Liver (tissue), 9 donors: Measurements from ENCODE around the gene TIMP3. TPM values are rescaled to one million over a fixed set of nuclear protein-coding genes. Genes with fewer than 3 reads are reported as not detected.

Experiments used
- DNase-seq: peaks from one replicate; pipeline ENCODE4 v3.0.0-alpha.2; 2017; ENCODE audit warnings: low spot score
- H3K27ac ChIP-seq, 2 donors: one replicate each; pipeline ENCODE4 v1.7.0; 2013; ENCODE audit warnings: inconsistent platforms in 2 of 2, low read length in 2 of 2, control low read depth in 1 of 2, low read depth in 1 of 2, mild to moderate bottlenecking in 1 of 2
- H3K27me3 ChIP-seq, 4 donors: one replicate each; pipeline versions ENCODE4 v1.6.1 to v1.7.0; 2013; ENCODE audit warnings: low read length in 3 of 4, inconsistent platforms in 1 of 4, mild to moderate bottlenecking in 1 of 4, moderate library complexity in 1 of 4; ENCODE audit not compliant: control insufficient read depth in 4 of 4, insufficient read depth in 4 of 4
- H3K36me3 ChIP-seq, 4 donors: one replicate each; pipeline versions ENCODE4 v1.6.1 to v1.7.0; 2013; ENCODE audit warnings: low read length in 3 of 4, mild to moderate bottlenecking in 3 of 4, low read depth in 1 of 4, moderate library complexity in 1 of 4; ENCODE audit not compliant: control insufficient read depth in 4 of 4, insufficient read depth in 3 of 4
- H3K4me1 ChIP-seq, 4 donors: one replicate each; pipeline versions ENCODE4 v1.6.1 to v1.7.0; 2013; ENCODE audit warnings: low read length in 3 of 4, mild to moderate bottlenecking in 3 of 4, moderate library complexity in 1 of 4; ENCODE audit not compliant: control insufficient read depth in 4 of 4, insufficient read depth in 4 of 4
- H3K4me3 ChIP-seq, 3 donors: one replicate each; pipeline versions ENCODE4 v1.6.1 to v1.7.0; 2013; ENCODE audit warnings: low read length in 3 of 3, control low read depth in 1 of 3, low read depth in 1 of 3, mild to moderate bottlenecking in 1 of 3
- H3K9ac ChIP-seq, 2 donors: one replicate each; pipeline ENCODE4 v1.7.0; 2013; ENCODE audit warnings: low read length in 2 of 2, mild to moderate bottlenecking in 2 of 2, moderate library complexity in 2 of 2, control low read depth in 1 of 2, low read depth in 1 of 2
- H3K9me3 ChIP-seq, 4 donors: one replicate each; pipeline versions ENCODE4 v1.6.1 to v1.7.0; 2013; ENCODE audit warnings: low read length in 3 of 4; ENCODE audit not compliant: control insufficient read depth in 4 of 4
- ATF3 ChIP-seq: IDR thresholded peaks from 2 replicates; pipeline ENCODE4 v1.6.1; 2016; ENCODE audit warnings: antibody characterized with exemption
- CTCF ChIP-seq: fragments of 150-350 bp; IDR thresholded peaks from 2 replicates; pipeline ENCODE4 v1.5.1; 2017; ENCODE audit warnings: improper control_type of control experiment, low read depth, low read length; ENCODE audit not compliant: missing input control
- EGR1 ChIP-seq, 2 donors: IDR thresholded peaks; 2 replicates each; pipeline ENCODE4 v1.6.1; 2016 to 2018; ENCODE audit warnings: antibody characterized with exemption in 2 of 2, low read depth in 2 of 2
- FOXA1 ChIP-seq: IDR thresholded peaks from 2 replicates; pipeline ENCODE4 v1.6.1; 2016; ENCODE audit warnings: antibody characterized with exemption
- FOXA2 ChIP-seq: IDR thresholded peaks from 2 replicates; pipeline ENCODE4 v1.6.1; 2016; ENCODE audit warnings: antibody characterized with exemption
- GABPA ChIP-seq, 2 donors: IDR thresholded peaks in 1 of 2; conservative IDR thresholded peaks in 1 of 2; 2 replicates each; pipeline ENCODE4 v1.6.1; 2016; ENCODE audit warnings: antibody characterized with exemption in 2 of 2, mild to moderate bottlenecking in 1 of 2, moderate library complexity in 1 of 2
- HNF4A ChIP-seq, 2 donors: conservative IDR thresholded peaks; 2 replicates each; pipeline ENCODE4 v1.6.1; 2016; ENCODE audit warnings: antibody characterized with exemption in 2 of 2, mild to moderate bottlenecking in 2 of 2
- HNF4G ChIP-seq: IDR thresholded peaks from 2 replicates; pipeline ENCODE4 v1.6.1; 2016; ENCODE audit warnings: antibody characterized with exemption
- JUND ChIP-seq, 2 donors: IDR thresholded peaks; 2 replicates each; pipeline ENCODE4 v1.6.1; 2016; ENCODE audit warnings: antibody characterized with exemption in 2 of 2
- NR2F2 ChIP-seq: IDR thresholded peaks from 2 replicates; pipeline ENCODE4 v1.6.1; 2016; ENCODE audit warnings: antibody characterized with exemption
- RAD21 ChIP-seq, 2 donors: IDR thresholded peaks; 2 replicates each; pipeline ENCODE4 v1.6.1; 2016; ENCODE audit warnings: antibody characterized with exemption in 2 of 2, mild to moderate bottlenecking in 2 of 2
- SP1 ChIP-seq: IDR thresholded peaks from 2 replicates; pipeline ENCODE4 v1.6.1; 2018; ENCODE audit warnings: antibody characterized with exemption, mild to moderate bottlenecking
- TAF1 ChIP-seq: conservative IDR thresholded peaks from 2 replicates; pipeline ENCODE4 v1.6.1; 2016; ENCODE audit warnings: antibody characterized with exemption, mild to moderate bottlenecking
- YY1 ChIP-seq: IDR thresholded peaks from 2 replicates; pipeline ENCODE4 v1.6.1; 2016; ENCODE audit warnings: antibody characterized with exemption, mild to moderate bottlenecking
- ZBTB33 ChIP-seq: IDR thresholded peaks from 2 replicates; pipeline ENCODE4 v1.6.1; 2016; ENCODE audit warnings: antibody characterized with exemption
- WGBS: extraction: QIAGEN DNeasy Blood & Tissue Kit; methylation state at CpG from one replicate; pipeline ENCODE4 v1.1.7; 2013; 5-methylcytosine and 5-hydroxymethylcytosine counted together
- polyA plus RNA-seq, 2 donors: library from polyadenylated mRNA; stranded (reverse) in 1 of 2; unstranded in 1 of 2; fragments of 200-250 nt in 1 of 2; fragments of >200 nt in 1 of 2; fragmentation: Nextera tagmentation in 1 of 2; extraction: Ambion mirVana in 1 of 2; gene quantifications; one replicate each; pipeline versions ENCODE4 v1.2.1 to v1.2.3, GENCODE V29; 2013 to 2015
- total RNA-seq, 2 donors: library from RNA; depleted of rRNA; stranded (reverse); fragments of >200 nt; gene quantifications; one replicate each; pipeline ENCODE4 v1.2.3, GENCODE V29; 2014
- TF ChIP-seq, protein P1 (sequence below): IDR thresholded peaks from 2 replicates; pipeline ENCODE4 v1.6.1; 2016; ENCODE audit warnings: antibody characterized with exemption
- TF ChIP-seq, protein P2 (sequence below): IDR thresholded peaks from 2 replicates; pipeline ENCODE4 v1.6.1; 2016; ENCODE audit warnings: antibody characterized with exemption, mild to moderate bottlenecking
- donor health status: healthy.
- donor health status: healthy.
- donor health status: healthy.
- donor health status: healthy.
- donor health status: healthy.

The TIMP3 gene
- total and polyA plus RNA-seq, 4 donors = 28.0 to 44.0 (median 31.2) TPM

- Histone ChIP-seq H3K27me3 (no peaks in the 10 kb centered on the region), H3K9ac (no peak overlapping the region), H3K36me3 (no peaks in the 10 kb centered on the region), H3K4me3 (no peak overlapping the region), H3K27ac (no peak overlapping the region), H3K9me3 (no peaks in the 10 kb centered on the region), H3K4me1 (peaks cover 2 to 21% (median 12%) of the 10 kb centered on the region in 4 donors)
- TF ChIP-seq EGR1 (IDR thresholded peaks at IDR 0.05; ENCODE audit: low read depth in 2 of 2) (no peak), JUND (IDR thresholded peaks at IDR 0.05) (no peak), ATF3 (no peak)
- TF ChIP-seq, protein P1, sequence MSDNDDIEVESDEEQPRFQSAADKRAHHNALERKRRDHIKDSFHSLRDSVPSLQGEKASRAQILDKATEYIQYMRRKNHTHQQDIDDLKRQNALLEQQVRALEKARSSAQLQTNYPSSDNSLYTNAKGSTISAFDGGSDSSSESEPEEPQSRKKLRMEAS = no peak
- no peak for DNase-seq
- WGBS = 90% methylated on average over 4 of the region's 4 CpGs
Observed at GRCh38 chr22:32776397-32776796, 25.1 kb upstream of the TIMP3 start.

- TF ChIP-seq TAF1 = no peak
- TF ChIP-seq, protein P1 = no peak
- no peak for TF ChIP-seq GABPA (IDR thresholded peaks at IDR 0.05 in 1 of 2, conservative IDR thresholded peaks at IDR 0.05 in 1 of 2)
- no peak for TF ChIP-seq FOXA1
- TF ChIP-seq CTCF = no peak
- no peak for TF ChIP-seq HNF4A (conservative IDR thresholded peaks at IDR 0.05)
- no peak for TF ChIP-seq EGR1 (IDR thresholded peaks at IDR 0.05; ENCODE audit: low read depth in 2 of 2)
- no peak for TF ChIP-seq HNF4G
- no peak for TF ChIP-seq YY1
- H3K4me3 ChIP-seq = no peak overlapping the region
- no peak for DNase-seq
- H3K4me1 ChIP-seq = peaks cover 2 to 21% (median 12%) of the 10 kb centered on the region in 4 donors
- H3K9me3 ChIP-seq = no peaks in the 10 kb centered on the region
- H3K36me3 ChIP-seq = no peaks in the 10 kb centered on the region
- 82% methylated on average over 7 of the region's 7 CpGs for WGBS
- no peak overlapping the region for H3K9ac ChIP-seq
- H3K27me3 ChIP-seq = no peaks in the 10 kb centered on the region
- no peak overlapping the region for H3K27ac ChIP-seq
Observed at GRCh38 chr22:32776802-32777201, 24.7 kb upstream of the TIMP3 start.

GRCh38 chr22:32777987-32778386 lies 23.5 kb upstream of the TIMP3 start:
- H3K4me3 ChIP-seq = no peak overlapping the region
- TF ChIP-seq, protein P2, sequence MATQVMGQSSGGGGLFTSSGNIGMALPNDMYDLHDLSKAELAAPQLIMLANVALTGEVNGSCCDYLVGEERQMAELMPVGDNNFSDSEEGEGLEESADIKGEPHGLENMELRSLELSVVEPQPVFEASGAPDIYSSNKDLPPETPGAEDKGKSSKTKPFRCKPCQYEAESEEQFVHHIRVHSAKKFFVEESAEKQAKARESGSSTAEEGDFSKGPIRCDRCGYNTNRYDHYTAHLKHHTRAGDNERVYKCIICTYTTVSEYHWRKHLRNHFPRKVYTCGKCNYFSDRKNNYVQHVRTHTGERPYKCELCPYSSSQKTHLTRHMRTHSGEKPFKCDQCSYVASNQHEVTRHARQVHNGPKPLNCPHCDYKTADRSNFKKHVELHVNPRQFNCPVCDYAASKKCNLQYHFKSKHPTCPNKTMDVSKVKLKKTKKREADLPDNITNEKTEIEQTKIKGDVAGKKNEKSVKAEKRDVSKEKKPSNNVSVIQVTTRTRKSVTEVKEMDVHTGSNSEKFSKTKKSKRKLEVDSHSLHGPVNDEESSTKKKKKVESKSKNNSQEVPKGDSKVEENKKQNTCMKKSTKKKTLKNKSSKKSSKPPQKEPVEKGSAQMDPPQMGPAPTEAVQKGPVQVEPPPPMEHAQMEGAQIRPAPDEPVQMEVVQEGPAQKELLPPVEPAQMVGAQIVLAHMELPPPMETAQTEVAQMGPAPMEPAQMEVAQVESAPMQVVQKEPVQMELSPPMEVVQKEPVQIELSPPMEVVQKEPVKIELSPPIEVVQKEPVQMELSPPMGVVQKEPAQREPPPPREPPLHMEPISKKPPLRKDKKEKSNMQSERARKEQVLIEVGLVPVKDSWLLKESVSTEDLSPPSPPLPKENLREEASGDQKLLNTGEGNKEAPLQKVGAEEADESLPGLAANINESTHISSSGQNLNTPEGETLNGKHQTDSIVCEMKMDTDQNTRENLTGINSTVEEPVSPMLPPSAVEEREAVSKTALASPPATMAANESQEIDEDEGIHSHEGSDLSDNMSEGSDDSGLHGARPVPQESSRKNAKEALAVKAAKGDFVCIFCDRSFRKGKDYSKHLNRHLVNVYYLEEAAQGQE = no peak
- TF ChIP-seq HNF4A (conservative IDR thresholded peaks at IDR 0.05) = no peak
- no peak for TF ChIP-seq ZBTB33
- TF ChIP-seq RAD21 (IDR thresholded peaks at IDR 0.05) = no peak
- no peak for TF ChIP-seq NR2F2
- no peak for TF ChIP-seq HNF4G
- TF ChIP-seq ATF3 = no peak
- no peak for TF ChIP-seq FOXA2
- TF ChIP-seq GABPA (IDR thresholded peaks at IDR 0.05 in 1 of 2, conservative IDR thresholded peaks at IDR 0.05 in 1 of 2) = no peak
- TF ChIP-seq SP1 = no peak
- no peak for TF ChIP-seq CTCF
- TF ChIP-seq YY1 = no peak
- TF ChIP-seq EGR1 (IDR thresholded peaks at IDR 0.05; ENCODE audit: low read depth in 2 of 2) = no peak

More at GRCh38 chr22:32777987-32778386, 23.5 kb upstream of the TIMP3 start:
- H3K27me3 ChIP-seq = no peaks in the 10 kb centered on the region
- 83% methylated on average over 4 of the region's 4 CpGs for WGBS
- H3K9me3 ChIP-seq = no peaks in the 10 kb centered on the region
- no peak for DNase-seq
- no peaks in the 10 kb centered on the region for H3K36me3 ChIP-seq
- peaks cover 2 to 21% (median 12%) of the 10 kb centered on the region in 4 donors for H3K4me1 ChIP-seq
- H3K9ac ChIP-seq = no peak overlapping the region
- no peak overlapping the region for H3K27ac ChIP-seq
